CD4-positive, alpha-beta memory T cell (primary cell): Measurements from ENCODE around the gene MAN2A1. TPM values are rescaled to one million over a fixed set of nuclear protein-coding genes. Genes with fewer than 3 reads are reported as not detected.

Source experiments
- CTCF ChIA-PET: fragments of 350-600 bp; sonication (Branson Sonifier 250); formaldehyde crosslinking; loops from one replicate; lab custom pipeline; 2021; ENCODE audit warnings: inconsistent platforms; ENCODE audit not compliant: partially characterized antibody; lab: Charles Lee
- POLR2A ChIA-PET: fragments of 350-600 bp; sonication (Branson Sonifier 250); formaldehyde crosslinking; loops from one replicate; lab custom pipeline; 2021; ENCODE audit not compliant: partially characterized antibody; lab: Charles Lee
- DNase-seq, 5 donors: peaks; one replicate each; pipeline versions ENCODE4 v3.0.0 to v3.0.0-alpha.2; 2020 to 2022; ENCODE audit warnings: mixed read lengths in 1 of 5
- H3K27ac ChIP-seq: one replicate; pipeline ENCODE4 v1.7.0; 2013; ENCODE audit warnings: low read depth, low read length
- H3K27me3 ChIP-seq: 2 replicates; pipeline ENCODE4 v1.7.0; 2013; ENCODE audit warnings: mild to moderate bottlenecking, low read length, moderate library complexity; ENCODE audit not compliant: insufficient read depth
- H3K36me3 ChIP-seq: 2 replicates; pipeline ENCODE4 v1.7.0; 2013; ENCODE audit warnings: mild to moderate bottlenecking, low read length, moderate library complexity; ENCODE audit not compliant: insufficient read depth
- H3K4me1 ChIP-seq: 2 replicates; pipeline ENCODE4 v1.7.0; 2013; ENCODE audit warnings: mild to moderate bottlenecking, low read length, moderate library complexity; ENCODE audit not compliant: insufficient read depth
- H3K4me3 ChIP-seq, 2 donors: one replicate each; pipeline ENCODE4 v1.7.0; 2013; ENCODE audit warnings: low read length in 2 of 2, mild to moderate bottlenecking in 1 of 2
- H3K9me3 ChIP-seq, 2 donors: one replicate each; pipeline ENCODE4 v1.7.0; 2013; ENCODE audit warnings: low read length in 2 of 2, control low read depth in 1 of 2; ENCODE audit not compliant: control insufficient read depth in 1 of 2
- H3K27ac Mint-ChIP-seq, 7 donors: one replicate each; pipeline ENCODE4 v1.8.0; 2020 to 2021; ENCODE audit warnings: mixed read lengths in 7 of 7, mild to moderate bottlenecking in 6 of 7, inconsistent platforms in 3 of 7, moderate library complexity in 3 of 7
- H3K27me3 Mint-ChIP-seq, 2 donors: one replicate each; pipeline ENCODE4 v1.8.0; 2020 to 2021; ENCODE audit warnings: mixed read lengths in 2 of 2
- H3K36me3 Mint-ChIP-seq, 2 donors: one replicate each; pipeline ENCODE4 v1.8.0; 2020 to 2021; ENCODE audit warnings: mixed read lengths in 2 of 2, inconsistent platforms in 1 of 2, mild to moderate bottlenecking in 1 of 2
- H3K4me1 Mint-ChIP-seq, 4 donors: one replicate each; pipeline ENCODE4 v1.8.0; 2020 to 2021; ENCODE audit warnings: mixed read lengths in 4 of 4, mild to moderate bottlenecking in 1 of 4
- H3K4me3 Mint-ChIP-seq, 8 donors: one replicate each; pipeline ENCODE4 v1.8.0; 2020 to 2021; ENCODE audit warnings: mixed read lengths in 8 of 8, mild to moderate bottlenecking in 7 of 8, moderate library complexity in 6 of 8, inconsistent platforms in 3 of 8
- H3K9me3 Mint-ChIP-seq, 8 donors: one replicate each; pipeline ENCODE4 v1.8.0; 2020 to 2021; ENCODE audit warnings: mixed read lengths in 8 of 8, mild to moderate bottlenecking in 5 of 8, inconsistent platforms in 3 of 8, moderate library complexity in 1 of 8
- intact Hi-C: fragments of 100-400 bp; cut with micrococcal nuclease; formaldehyde crosslinking; loops from one replicate; pipeline ENCODE4 v1.15.1; 2023
- polyA plus RNA-seq, 2 donors: library from polyadenylated mRNA; unstranded; fragments of 300-500 nt; fragmentation: Illumina TruSeq; gene quantifications; one replicate each; pipeline ENCODE4 v1.2.3, GENCODE V29; 2021
- total RNA-seq, 2 experiments: library from RNA; stranded (reverse); gene quantifications; one replicate each; pipeline ENCODE4 v1.2.3, GENCODE V29; 2021

Gene MAN2A1
- total and polyA plus RNA-seq, 4 experiments from 2014 or later = 21.0 to 81.0 (median 51.9) TPM

GRCh38 chr5:109863752-109864151 lies 174.0 kb downstream of the MAN2A1 start:
- Histone ChIP-seq H3K4me1 (peaks cover 34% of the 10 kb centered on the region), H3K27ac (no peak overlapping the region), H3K9me3 (no peaks in the 10 kb centered on the region), H3K4me3 (no peak overlapping the region), H3K36me3 (peaks cover 15% of the 10 kb centered on the region), H3K27me3 (no peaks in the 10 kb centered on the region)
- Mint-ChIP-seq H3K36me3 (peaks cover 67 to 77% of the 10 kb centered on the region in 2 donors), H3K9me3 (peaks cover 0 to 2% (median 0%) of the 10 kb centered on the region in 8 donors), H3K4me3 (no peak overlapping the region), H3K27me3 (no peaks in the 10 kb centered on the region), H3K4me1 (peaks cover 20 to 46% (median 32%) of the 10 kb centered on the region in 4 donors), H3K27ac (no peak overlapping the region)
- ChIA-PET POLR2A (no interaction called here), CTCF (interaction anchor here (1.7 kb wide), 1 partner anchor 191 kb away, joined by 4 read pairs; no protein-coding TSS in a partner anchor)
- DNase-seq = no peak
- intact Hi-C loops = no loop called here

- Mint-ChIP-seq H3K9me3 (peaks cover 0 to 2% (median 0%) of the 10 kb centered on the region in 8 donors), H3K27ac (peak overlapping the region in 4 of 7 donors; percentile 32 to 52 (median 46)), H3K27me3 (no peaks in the 10 kb centered on the region), H3K4me3 (no peak overlapping the region), H3K36me3 (peaks cover 62 to 68% of the 10 kb centered on the region in 2 donors), H3K4me1 (peaks cover 22 to 44% (median 30%) of the 10 kb centered on the region in 4 donors)
- CTCF ChIA-PET = no interaction called here
- DNase-seq = no peak
- Histone ChIP-seq H3K27me3 (no peaks in the 10 kb centered on the region), H3K36me3 (peaks cover 15% of the 10 kb centered on the region), H3K4me3 (no peak overlapping the region), H3K27ac (no peak overlapping the region), H3K9me3 (no peaks in the 10 kb centered on the region), H3K4me1 (peaks cover 24% of the 10 kb centered on the region)
- POLR2A ChIA-PET = interaction anchor here (1.4 kb wide), 1 partner anchor 8 kb away, joined by 3 read pairs; no protein-coding TSS in a partner anchor
- intact Hi-C loops = no loop called here
Measured at GRCh38 chr5:109865637-109866036, 175.9 kb downstream of the MAN2A1 start.

- POLR2A ChIA-PET = interaction anchor here (1.4 kb wide), 1 partner anchor 9 kb away, joined by 3 read pairs; no protein-coding TSS in a partner anchor
Measured at GRCh38 chr5:109866051-109866450, 176.3 kb downstream of the MAN2A1 start.

GRCh38 chr5:109868737-109869136 lies 179.0 kb downstream of the MAN2A1 start:
- H3K9me3 Mint-ChIP-seq = peaks cover 0 to 4% (median 0%) of the 10 kb centered on the region in 8 donors
- peaks cover 22% of the 10 kb centered on the region for H3K4me1 ChIP-seq
- no peaks in the 10 kb centered on the region for H3K27me3 Mint-ChIP-seq
- peaks cover 43% of the 10 kb centered on the region in 2 donors for H3K36me3 Mint-ChIP-seq
- peaks cover 18 to 44% (median 27%) of the 10 kb centered on the region in 4 donors for H3K4me1 Mint-ChIP-seq
- peak overlapping the region in 2 of 8 donors; percentile 34 to 66 for H3K4me3 Mint-ChIP-seq
- no peak overlapping the region for H3K4me3 ChIP-seq
- no peak overlapping the region for H3K27ac ChIP-seq
- ChIA-PET CTCF (no interaction called here), POLR2A (interaction anchor here (1.3 kb wide), 1 partner anchor 53 kb away, joined by 3 read pairs; no protein-coding TSS in a partner anchor)
- intact Hi-C loops = no loop called here
- no peaks in the 10 kb centered on the region for H3K9me3 ChIP-seq
- peaks cover 9% of the 10 kb centered on the region for H3K36me3 ChIP-seq
- no peak for DNase-seq
- H3K27me3 ChIP-seq = no peaks in the 10 kb centered on the region
- H3K27ac Mint-ChIP-seq = peak overlapping the region in 2 of 7 donors; percentile 34 to 70

More at GRCh38 chr5:109866051-109866450, 176.3 kb downstream of the MAN2A1 start:
- H3K4me3 Mint-ChIP-seq = no peak overlapping the region
- H3K36me3 Mint-ChIP-seq = peaks cover 60 to 64% of the 10 kb centered on the region in 2 donors
- peaks cover 0 to 2% (median 0%) of the 10 kb centered on the region in 8 donors for H3K9me3 Mint-ChIP-seq
- Histone ChIP-seq H3K36me3 (peaks cover 15% of the 10 kb centered on the region), H3K4me1 (peaks cover 22% of the 10 kb centered on the region), H3K9me3 (no peaks in the 10 kb centered on the region), H3K27me3 (no peaks in the 10 kb centered on the region), H3K27ac (no peak overlapping the region), H3K4me3 (no peak overlapping the region)
- no peak overlapping the region for H3K27ac Mint-ChIP-seq
- no peaks in the 10 kb centered on the region for H3K27me3 Mint-ChIP-seq
- CTCF ChIA-PET = no interaction called here
- no peak for DNase-seq
- intact Hi-C loops = no loop called here
- H3K4me1 Mint-ChIP-seq = peaks cover 22 to 41% (median 30%) of the 10 kb centered on the region in 4 donors

GRCh38 chr5:109873687-109874086 lies 184.0 kb downstream of the MAN2A1 start:
- no peak overlapping the region for H3K4me3 ChIP-seq
- no peaks in the 10 kb centered on the region for H3K36me3 ChIP-seq
- no peak for DNase-seq
- intact Hi-C loops = no loop called here
- CTCF ChIA-PET = interaction anchor here (0.6 kb wide), 1 partner anchor 15 kb away, joined by 3 read pairs; no protein-coding TSS in a partner anchor
- POLR2A ChIA-PET = interaction anchor here (1.2 to 1.8 kb wide), 2 partner anchors 16 to 183 kb away, joined by 3 to 6 read pairs; partner anchors contain the start of gene MAN2A1
- peaks cover 20% of the 10 kb centered on the region for H3K4me1 ChIP-seq
- Mint-ChIP-seq H3K36me3 (peaks cover 5 to 6% of the 10 kb centered on the region in 2 donors), H3K4me3 (no peak overlapping the region), H3K27ac (no peak overlapping the region), H3K9me3 (peaks cover 0 to 6% (median 0%) of the 10 kb centered on the region in 8 donors), H3K4me1 (peaks cover 14 to 33% (median 20%) of the 10 kb centered on the region in 4 donors), H3K27me3 (no peaks in the 10 kb centered on the region)
- H3K27ac ChIP-seq = no peak overlapping the region
- no peaks in the 10 kb centered on the region for H3K9me3 ChIP-seq
- no peaks in the 10 kb centered on the region for H3K27me3 ChIP-seq

- intact Hi-C loops = no loop called here
- Histone ChIP-seq H3K27me3 (no peaks in the 10 kb centered on the region), H3K9me3 (no peaks in the 10 kb centered on the region), H3K36me3 (no peaks in the 10 kb centered on the region), H3K4me1 (peaks cover 16% of the 10 kb centered on the region), H3K27ac (no peak overlapping the region), H3K4me3 (no peak overlapping the region)
- Mint-ChIP-seq H3K27ac (no peak overlapping the region), H3K9me3 (peaks cover 0 to 6% (median 0%) of the 10 kb centered on the region in 8 donors), H3K4me3 (no peak overlapping the region), H3K4me1 (peaks cover 9 to 29% (median 16%) of the 10 kb centered on the region in 4 donors), H3K36me3 (peaks cover 2 to 4% of the 10 kb centered on the region in 2 donors), H3K27me3 (no peaks in the 10 kb centered on the region)
- POLR2A ChIA-PET = interaction anchor here (1.8 kb wide), 1 partner anchor 184 kb away, joined by 6 read pairs; the partner anchor contains the start of gene MAN2A1
- CTCF ChIA-PET = interaction anchor here (0.6 kb wide), 1 partner anchor 16 kb away, joined by 3 read pairs; no protein-coding TSS in a partner anchor
- no peak for DNase-seq
Measured at GRCh38 chr5:109874108-109874507, 184.4 kb downstream of the MAN2A1 start.

- H3K4me1 Mint-ChIP-seq = peaks cover 6 to 20% (median 10%) of the 10 kb centered on the region in 4 donors
Measured at GRCh38 chr5:109876030-109876725, 186.5 kb downstream of the MAN2A1 start.

More at GRCh38 chr5:109876030-109876725, 186.5 kb downstream of the MAN2A1 start:
- ChIA-PET POLR2A (interaction anchor here (1.5 kb wide), 1 partner anchor 46 kb away, joined by 3 read pairs; no protein-coding TSS in a partner anchor), CTCF (interaction anchor here (0.9 kb wide), 1 partner anchor 29 kb away, joined by 3 read pairs; no protein-coding TSS in a partner anchor)
- Histone ChIP-seq H3K27ac (no peak overlapping the region), H3K27me3 (no peaks in the 10 kb centered on the region), H3K36me3 (no peaks in the 10 kb centered on the region), H3K9me3 (no peaks in the 10 kb centered on the region), H3K4me3 (no peak overlapping the region), H3K4me1 (peaks cover 12% of the 10 kb centered on the region)
- intact Hi-C loops = no loop called here
- Mint-ChIP-seq H3K4me3 (peak overlapping the region in 3 of 8 donors; percentile 5 to 50 (median 21)), H3K36me3 (no peaks in the 10 kb centered on the region), H3K27ac (peak overlapping the region in 4 of 7 donors; percentile 41 to 81 (median 63)), H3K27me3 (no peaks in the 10 kb centered on the region), H3K9me3 (peaks cover 0 to 6% (median 0%) of the 10 kb centered on the region in 8 donors)
- peak in 1 of 5 donors; percentile 8 for DNase-seq
